Measurements from ENCODE around the gene IPCEF1. TPM values are rescaled to one million over a fixed set of nuclear protein-coding genes. Genes with fewer than 3 reads are reported as not detected.

Gene IPCEF1
- total and polyA plus RNA-seq, 2 donors (not counting 1 experiment from before 2014, with no cell fraction given): 0.03 to 0.33 TPM

- peak overlapping the region in 2 of 4 experiments; percentile 42 to 47 for H3K4me3 ChIP-seq (replicated peaks in 1 of 4; ENCODE audit: control extremely low read depth in 1 of 4, insufficient read depth in 1 of 4, low read depth in 3 of 4, low read length in 4 of 4)
These were observed 2.6 kb upstream of the IPCEF1 start for GRCh38 chr6:154359161-154359574.

DNA sequence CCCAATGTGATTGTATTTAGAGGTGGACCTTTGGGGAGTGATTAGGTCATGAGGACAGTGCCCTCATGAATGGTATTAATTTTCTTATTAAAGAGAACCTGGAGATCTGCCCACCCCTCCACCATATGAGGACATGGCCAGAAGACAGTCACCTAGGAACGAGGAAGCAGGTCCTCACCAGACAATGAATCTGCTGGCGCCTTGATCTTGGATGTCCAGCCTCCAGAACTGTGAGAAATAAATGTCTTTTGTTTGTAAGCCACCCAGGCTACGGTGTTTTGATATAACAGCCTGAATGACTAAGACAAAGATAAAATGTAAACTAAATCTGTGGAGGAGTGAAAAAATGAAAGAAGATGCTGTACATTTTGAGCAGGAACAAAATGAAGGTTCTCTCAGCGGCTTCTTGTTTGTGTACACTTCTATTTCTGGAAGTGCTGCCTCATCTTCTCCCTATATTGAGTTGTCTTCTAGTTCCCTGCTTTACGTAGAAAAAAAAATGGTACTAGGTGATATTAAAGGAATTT is 1.5 kb upstream of the IPCEF1 start:
- no peak for DNase-seq (ENCODE audit: low read depth in 2 of 2)

More at GRCh38 chr6:154359161-154359574, 2.6 kb upstream of the IPCEF1 start:
- no peaks in the 10 kb centered on the region for H4K20me1 ChIP-seq (ENCODE audit: control insufficient read depth, extremely low read depth, insufficient read depth, low read length)
- peak overlapping the region; percentile 7 for H2AFZ ChIP-seq (ENCODE audit: low read length)
- TF ChIP-seq CTCF (conservative IDR thresholded peaks at IDR 0.05 in 1 of 2, IDR thresholded peaks at IDR 0.05 in 1 of 2; ENCODE audit: low read depth in 1 of 2, low read length in 2 of 2) (no peak), EZH2 (IDR thresholded peaks at IDR 0.05; ENCODE audit: low read length, missing control alignments) (no peak)
- no peak overlapping the region for H3K9ac ChIP-seq (ENCODE audit: insufficient read depth, low read length)
- no peak overlapping the region for H3K27ac ChIP-seq (ENCODE audit: insufficient read depth, low read length)
- no peaks in the 10 kb centered on the region for H3K79me2 ChIP-seq (ENCODE audit: control insufficient read depth, insufficient read depth, low read length)
- peak overlapping the region; percentile 20 for H3K4me2 ChIP-seq (ENCODE audit: extremely low read depth, insufficient read depth, low read length)
- H3K4me1 ChIP-seq (ENCODE audit: control insufficient read depth, extremely low read depth, insufficient read depth, low read length): peaks cover 3% of the 10 kb centered on the region
- no peaks in the 10 kb centered on the region for H3K9me3 ChIP-seq (ENCODE audit: control insufficient read depth, insufficient read depth, low read depth, low read length)
- H3K27me3 ChIP-seq (ENCODE audit: control insufficient read depth, insufficient read depth, low read length): no peaks in the 10 kb centered on the region
- no peaks in the 10 kb centered on the region for H3K36me3 ChIP-seq (ENCODE audit: control insufficient read depth, insufficient read depth, low read length)
- peak in 1 of 2 donors; percentile 57 for DNase-seq (ENCODE audit: low read depth in 2 of 2)

GRCh38 chr6:154356113-154356512 is 490 bp downstream of the IPCEF1 start:
- H2AFZ ChIP-seq (ENCODE audit: low read length): no peak overlapping the region
- no peaks in the 10 kb centered on the region for H3K27me3 ChIP-seq (ENCODE audit: control insufficient read depth, insufficient read depth, low read length)

More for the DNA sequence above, 1.5 kb upstream of the IPCEF1 start:
- H2AFZ ChIP-seq (ENCODE audit: low read length): no peak overlapping the region
- H3K4me3 ChIP-seq (replicated peaks in 1 of 4; ENCODE audit: control extremely low read depth in 1 of 4, insufficient read depth in 1 of 4, low read depth in 3 of 4, low read length in 4 of 4): no peak overlapping the region
- TF ChIP-seq EZH2 (IDR thresholded peaks at IDR 0.05; ENCODE audit: low read length, missing control alignments) (no peak), CTCF (conservative IDR thresholded peaks at IDR 0.05 in 1 of 2, IDR thresholded peaks at IDR 0.05 in 1 of 2; ENCODE audit: low read depth in 1 of 2, low read length in 2 of 2) (no peak)
- H3K9me3 ChIP-seq (ENCODE audit: control insufficient read depth, insufficient read depth, low read depth, low read length): no peaks in the 10 kb centered on the region
- no peak overlapping the region for H3K27ac ChIP-seq (ENCODE audit: insufficient read depth, low read length)
- no peak overlapping the region for H3K4me2 ChIP-seq (ENCODE audit: extremely low read depth, insufficient read depth, low read length)
- no peaks in the 10 kb centered on the region for H3K4me1 ChIP-seq (ENCODE audit: control insufficient read depth, extremely low read depth, insufficient read depth, low read length)
- H3K27me3 ChIP-seq (ENCODE audit: control insufficient read depth, insufficient read depth, low read length): no peaks in the 10 kb centered on the region
- H3K79me2 ChIP-seq (ENCODE audit: control insufficient read depth, insufficient read depth, low read length): no peaks in the 10 kb centered on the region
- no peaks in the 10 kb centered on the region for H4K20me1 ChIP-seq (ENCODE audit: control insufficient read depth, extremely low read depth, insufficient read depth, low read length)
- no peak overlapping the region for H3K9ac ChIP-seq (ENCODE audit: insufficient read depth, low read length)
- no peaks in the 10 kb centered on the region for H3K36me3 ChIP-seq (ENCODE audit: control insufficient read depth, insufficient read depth, low read length)

More at GRCh38 chr6:154356113-154356512, 490 bp downstream of the IPCEF1 start:
- H3K9me3 ChIP-seq (ENCODE audit: control insufficient read depth, insufficient read depth, low read depth, low read length): no peaks in the 10 kb centered on the region
- no peak overlapping the region for H3K27ac ChIP-seq (ENCODE audit: insufficient read depth, low read length)
- TF ChIP-seq CTCF (conservative IDR thresholded peaks at IDR 0.05 in 1 of 2, IDR thresholded peaks at IDR 0.05 in 1 of 2; ENCODE audit: low read depth in 1 of 2, low read length in 2 of 2) (no peak), EZH2 (IDR thresholded peaks at IDR 0.05; ENCODE audit: low read length, missing control alignments) (no peak)
- H4K20me1 ChIP-seq (ENCODE audit: control insufficient read depth, extremely low read depth, insufficient read depth, low read length): no peaks in the 10 kb centered on the region
- no peak overlapping the region for H3K4me2 ChIP-seq (ENCODE audit: extremely low read depth, insufficient read depth, low read length)
- H3K36me3 ChIP-seq (ENCODE audit: control insufficient read depth, insufficient read depth, low read length): no peaks in the 10 kb centered on the region
- no peaks in the 10 kb centered on the region for H3K79me2 ChIP-seq (ENCODE audit: control insufficient read depth, insufficient read depth, low read length)
- no peak for DNase-seq (ENCODE audit: low read depth in 2 of 2)
- no peaks in the 10 kb centered on the region for H3K4me1 ChIP-seq (ENCODE audit: control insufficient read depth, extremely low read depth, insufficient read depth, low read length)
- no peak overlapping the region for H3K4me3 ChIP-seq (replicated peaks in 1 of 4; ENCODE audit: control extremely low read depth in 1 of 4, insufficient read depth in 1 of 4, low read depth in 3 of 4, low read length in 4 of 4)
- H3K9ac ChIP-seq (ENCODE audit: insufficient read depth, low read length): no peak overlapping the region

Data from fibroblast of lung (primary cell).